Erythroblast (primary cell): ENCODE measurements around the gene CRTAC1.

Experiments
- DNase-seq, 2 experiments: peaks; one replicate each; lab custom pipeline; 2025; lab: John Stamatoyannopoulos, UW
- GATA1 ChIP-seq: IDR thresholded peaks from 2 replicates; pipeline ENCODE4 v1.6.1; 2011; ENCODE audit warnings: low read depth, mild to moderate bottlenecking, control low read depth, low read length, moderate library complexity
- POLR2A ChIP-seq: IDR thresholded peaks from 2 replicates; pipeline ENCODE4 v1.6.1; 2011; ENCODE audit warnings: mild to moderate bottlenecking, low read length

Gene CRTAC1

DNA sequence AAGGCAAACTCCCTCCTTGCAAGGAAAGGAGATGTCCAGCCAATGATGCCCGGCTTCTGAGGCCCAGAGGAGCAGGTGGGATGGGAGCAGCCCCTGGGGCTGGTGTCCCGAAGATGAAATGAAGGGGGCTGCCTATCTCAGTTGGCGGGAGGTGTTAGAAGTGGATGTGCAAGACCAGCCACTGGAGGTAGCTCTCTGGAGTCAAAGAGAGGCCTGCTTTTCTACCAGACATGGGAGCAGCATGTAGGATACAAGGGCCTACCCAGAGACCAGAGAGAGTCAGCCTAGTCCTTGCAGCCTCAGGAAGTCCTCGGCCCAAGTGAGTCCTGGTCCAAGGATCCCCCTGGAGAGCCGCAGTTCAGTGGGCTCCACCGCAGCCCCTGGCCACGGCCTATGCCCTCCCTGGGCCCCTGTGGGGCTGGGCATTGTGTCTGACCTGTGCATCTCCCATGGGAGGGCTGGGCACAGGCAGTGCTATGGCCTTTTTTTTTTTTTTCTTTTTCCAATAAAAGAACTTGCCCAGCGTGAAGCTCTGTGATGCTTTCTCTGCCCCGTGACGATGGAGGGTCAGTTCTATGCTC is 163.1 kb downstream of the CRTAC1 start:
- TF ChIP-seq GATA1 (no peak), POLR2A (no peak)

GRCh38 chr10:97866524-97867219 is 163.7 kb downstream of the CRTAC1 start:
- TF ChIP-seq POLR2A = no peak
- TF ChIP-seq GATA1 = no peak
- DNase-seq = no peak

More for the DNA sequence above, 163.1 kb downstream of the CRTAC1 start:
- no peak for DNase-seq

- DNase-seq = no peak
- TF ChIP-seq POLR2A (no peak), GATA1 (no peak)
Measured at GRCh38 chr10:97865488-97865887, 164.9 kb downstream of the CRTAC1 start.

- no peak for DNase-seq
- TF ChIP-seq GATA1 (no peak), POLR2A (no peak)
Measured at GRCh38 chr10:97863808-97864207, 166.6 kb downstream of the CRTAC1 start.

DNA sequence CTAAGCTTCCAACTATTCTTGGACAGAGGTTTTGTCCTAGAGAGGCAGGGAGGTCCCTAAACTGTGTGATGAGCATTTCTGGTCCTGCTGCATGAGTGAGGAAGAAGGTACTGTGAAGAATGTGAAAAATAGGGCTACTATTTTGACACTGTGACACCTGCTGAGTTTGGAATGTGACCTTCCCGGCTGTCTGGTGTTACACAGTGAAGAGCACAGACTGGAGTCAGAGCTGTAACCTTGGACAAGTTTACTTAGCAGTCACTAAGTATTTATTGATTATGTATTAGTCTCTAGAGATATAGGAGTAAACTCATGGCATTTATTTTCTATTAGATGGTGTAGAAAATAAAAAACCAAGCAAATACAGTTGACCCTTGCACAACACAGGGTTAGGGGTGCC is 168.5 kb downstream of the CRTAC1 start:
- DNase-seq = no peak
- TF ChIP-seq POLR2A (no peak), GATA1 (no peak)

- no peak for DNase-seq
- TF ChIP-seq POLR2A = no peak
- no peak for TF ChIP-seq GATA1
Measured at GRCh38 chr10:97861097-97861750, 169.2 kb downstream of the CRTAC1 start.

- DNase-seq = no peak
- TF ChIP-seq GATA1 (no peak), POLR2A (no peak)
Measured at GRCh38 chr10:97858001-97858439, 172.4 kb downstream of the CRTAC1 start.

DNA sequence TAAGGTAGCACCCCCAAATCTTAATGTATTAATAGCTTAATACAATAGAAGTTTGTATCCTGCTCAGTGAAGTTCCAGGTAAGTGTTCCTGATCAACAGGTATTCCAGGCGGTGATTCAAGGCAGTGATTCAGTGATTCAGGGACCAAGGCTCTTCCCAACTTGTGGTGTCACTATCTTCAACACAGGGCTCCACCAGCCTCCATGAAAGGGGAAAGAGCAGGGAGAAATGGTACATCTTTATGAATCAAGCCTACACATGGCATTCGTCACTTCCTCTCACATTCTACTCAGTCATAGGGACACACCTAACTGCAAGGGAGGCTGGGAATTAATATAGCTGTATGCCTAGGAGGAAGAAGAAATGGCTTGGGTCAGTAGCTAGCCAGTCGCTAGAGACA is 175.7 kb downstream of the CRTAC1 start:
- TF ChIP-seq GATA1 (no peak), POLR2A (no peak)
- no peak for DNase-seq

GRCh38 chr10:97852840-97853405 is 177.5 kb downstream of the CRTAC1 start:
- no peak for DNase-seq
- no peak for TF ChIP-seq POLR2A
- no peak for TF ChIP-seq GATA1

DNA sequence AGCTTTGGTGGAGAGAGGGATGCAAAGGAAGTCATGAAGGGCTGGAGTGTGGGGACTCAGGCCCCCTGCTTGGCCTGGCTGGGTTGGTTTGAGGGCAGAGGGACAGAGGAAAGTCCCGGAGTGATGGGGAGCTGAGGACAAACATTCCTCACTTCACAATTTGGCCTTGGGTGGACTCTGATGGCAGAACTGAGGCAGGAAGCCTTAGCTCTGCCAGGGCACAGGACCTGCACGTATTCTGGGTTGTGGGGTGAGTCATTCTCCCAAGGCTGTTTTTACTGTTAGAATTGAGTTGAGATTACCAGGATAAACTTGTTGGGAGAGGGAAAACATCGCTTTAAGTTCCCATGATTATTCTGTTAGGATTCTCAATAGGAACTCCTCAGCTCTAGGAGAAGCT is 178.1 kb downstream of the CRTAC1 start:
- TF ChIP-seq POLR2A (no peak), GATA1 (no peak)
- DNase-seq = no peak

DNA sequence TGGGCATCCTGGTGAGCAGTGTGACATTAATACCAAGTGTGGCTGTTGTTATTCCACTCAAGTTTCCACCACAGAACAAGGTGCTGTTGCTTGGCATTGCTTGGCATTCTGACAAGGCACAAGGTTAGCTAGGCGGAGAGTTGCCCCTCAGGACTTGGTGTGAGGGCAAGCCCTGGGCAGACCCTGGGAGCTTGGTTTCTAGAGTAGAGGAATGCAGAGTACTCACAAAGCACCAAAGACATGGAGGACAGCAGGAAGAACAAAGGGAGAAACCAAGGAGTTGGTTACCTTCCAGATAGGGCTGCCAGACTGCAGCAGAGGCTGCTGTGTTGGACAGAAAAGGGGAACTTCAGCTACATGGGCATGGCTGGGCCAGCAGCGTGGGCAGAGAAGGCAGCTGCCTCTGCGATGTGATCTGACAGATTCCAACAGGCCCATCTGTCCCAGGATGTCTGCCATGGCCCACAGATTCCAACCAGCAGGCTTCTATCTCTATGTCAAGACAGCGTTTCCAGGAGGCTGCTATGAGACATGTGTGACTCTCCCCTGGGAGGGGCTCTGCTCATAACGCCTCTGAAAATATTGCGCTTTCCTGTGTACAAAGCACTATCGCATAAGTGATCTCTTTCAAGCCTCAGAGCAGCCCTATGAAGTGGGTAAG is 178.9 kb downstream of the CRTAC1 start:
- TF ChIP-seq POLR2A = no peak
- no peak for TF ChIP-seq GATA1
- no peak for DNase-seq

DNA sequence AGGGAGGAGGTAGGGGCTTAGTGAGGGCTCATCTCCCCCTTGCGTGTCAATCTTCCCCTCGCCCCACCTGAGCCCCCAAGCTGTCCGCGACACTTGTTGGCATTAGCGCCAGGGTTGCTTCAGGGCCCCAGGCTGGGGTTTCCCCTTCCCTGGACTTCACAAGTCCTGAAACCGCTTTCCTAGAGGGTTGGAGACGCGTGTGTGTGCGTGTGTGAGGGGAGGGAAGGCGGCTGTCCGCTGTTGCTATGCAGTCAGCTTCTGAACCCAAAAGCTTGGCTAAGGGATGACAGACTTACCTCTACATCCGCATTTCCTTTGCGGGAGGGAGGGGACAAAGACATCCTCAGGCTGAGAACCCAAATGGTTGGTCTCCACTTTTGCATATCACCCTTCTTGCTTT is 180.0 kb downstream of the CRTAC1 start:
- TF ChIP-seq POLR2A = no peak
- TF ChIP-seq GATA1 = no peak
- no peak for DNase-seq

DNA sequence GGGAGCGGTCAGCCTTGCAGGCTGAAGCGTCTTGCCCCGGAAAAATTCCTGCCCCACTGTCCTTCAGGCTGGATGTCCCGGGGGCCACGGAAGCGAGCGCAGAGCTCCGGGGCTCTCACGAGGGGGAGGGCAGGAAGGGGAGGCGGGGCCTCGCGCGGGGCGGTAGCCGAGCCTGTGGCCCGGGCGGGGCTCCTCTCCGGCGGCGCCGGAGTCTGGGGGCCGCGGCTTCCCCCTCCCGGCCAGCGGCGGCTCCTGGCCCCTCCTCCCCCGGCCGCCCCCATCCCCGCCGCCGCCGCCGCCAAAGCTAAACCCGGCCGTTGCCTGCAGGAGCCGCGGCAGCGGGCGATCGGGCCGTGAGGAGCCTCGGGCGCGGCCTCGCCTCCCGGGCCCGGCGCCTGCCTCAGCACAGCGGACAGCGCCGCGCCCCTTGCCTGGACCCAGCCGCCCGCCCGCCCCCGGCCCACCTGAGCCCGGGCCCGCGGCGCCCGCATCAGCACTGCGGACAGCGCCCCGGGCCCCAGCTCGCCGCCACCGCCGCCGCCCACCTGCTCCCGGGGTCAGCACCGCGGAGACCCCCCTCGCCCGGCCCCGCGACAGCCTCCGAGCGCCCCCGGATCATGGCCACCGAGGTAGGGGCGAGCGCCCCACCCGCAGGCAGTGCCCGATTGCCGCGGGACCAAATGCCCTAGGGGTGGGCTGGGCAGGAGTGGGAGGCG is 180.6 kb downstream of the CRTAC1 start, which contains the start of gene GOLGA7B:
GOLGA7B (plus strand) TSS at position 157 of the 716 bp plus-strand sequence; CDS start at position 618, 461 bp downstream.
- DNase-seq = peak; percentile 10 to 31
- no peak for TF ChIP-seq GATA1
- no peak for TF ChIP-seq POLR2A
